Testis (tissue), 3 donors: ENCODE results near the gene PKNOX2. TPM values are rescaled to one million over a fixed set of nuclear protein-coding genes. Genes with fewer than 3 reads are reported as not detected.

Experiments
- DNase-seq: peaks from one replicate; pipeline ENCODE4 v3.0.0-alpha.2; 2019
- H3K27ac ChIP-seq, 2 donors: fragments of 200-600 bp; sonication (generic); one replicate each; pipeline ENCODE4 v1.5.1; 2019
- H3K27me3 ChIP-seq: fragments of 200-600 bp; sonication (generic); one replicate; pipeline ENCODE4 v1.5.1; 2019
- H3K36me3 ChIP-seq: fragments of 200-600 bp; sonication (generic); one replicate; pipeline ENCODE4 v1.5.1; 2017; ENCODE audit warnings: low read depth; ENCODE audit errors: missing control alignments
- H3K4me1 ChIP-seq: fragments of 200-600 bp; sonication (generic); one replicate; pipeline ENCODE4 v1.5.1; 2019
- H3K4me3 ChIP-seq, 2 donors: fragments of 200-600 bp; sonication (generic); one replicate each; pipeline ENCODE4 v1.5.1; 2017 to 2019
- H3K9me3 ChIP-seq: fragments of 200-600 bp; sonication (generic); one replicate; pipeline ENCODE4 v1.5.1; 2017
- CTCF ChIP-seq, 3 experiments: fragments of 450-650 bp in 2 of 3; fragments of 200-600 bp in 1 of 3; sonication (generic) in 1 of 3; IDR thresholded peaks; one replicate each; pipeline ENCODE4 v1.5.1; 2016 to 2019; ENCODE audit warnings: antibody characterized with exemption in 3 of 3, mild to moderate bottlenecking in 2 of 3, moderate library complexity in 1 of 3
- POLR2A ChIP-seq: fragments of 450-650 bp; IDR thresholded peaks from one replicate; pipeline ENCODE4 v1.6.1; 2017; ENCODE audit warnings: antibody characterized with exemption, mild to moderate bottlenecking, moderate library complexity
- whole genome bisulfite sequencing, 2 donors: methylation state at CpG; one replicate each; pipeline ENCODE4 v1.1.5; 2018; 5-methylcytosine and 5-hydroxymethylcytosine counted together
- intact Hi-C: fragments of 100-400 bp; cut with DNase I; formaldehyde crosslinking; loops from one replicate; pipeline ENCODE4 v1.15.1; 2023; ENCODE audit warnings: low total_unique reads
- polyA plus RNA-seq: library from polyadenylated mRNA; stranded (reverse); fragments of 350-450 nt; fragmentation: Illumina TruSeq; extraction: RNeasy Lipid Tissue Mini Kit (QIAGEN cat#74804); gene quantifications from one replicate; pipeline ENCODE4 v1.2.3, GENCODE V29; 2014; ENCODE audit warnings: low read depth, low replicate concordance; ENCODE audit not compliant: insufficient read depth
- total RNA-seq, 2 donors: library from RNA; depleted of rRNA; stranded (reverse); fragments of >200 nt; gene quantifications; one replicate each; pipeline ENCODE4 v1.2.3, GENCODE V29; 2016

PKNOX2 gene
- total and polyA plus RNA-seq, 3 donors from 2014 or later: 5.5 to 10.4 (median 7.3) TPM

GRCh38 chr11:125141686-125142535 lies 22.6 kb upstream of the PKNOX2 start:
- Histone ChIP-seq H3K4me3 (no peak overlapping the region), H3K27me3 (no peaks in the 10 kb centered on the region), H3K36me3 (no peaks in the 10 kb centered on the region), H3K4me1 (peaks cover 4% of the 10 kb centered on the region), H3K9me3 (no peaks in the 10 kb centered on the region), H3K27ac (no peak overlapping the region)
- DNase-seq: peak; percentile 74
- intact Hi-C loops: no loop called here
- 25 to 35% methylated on average over 13 to 18 of the region's 18 CpGs for WGBS, 2 donors
- TF ChIP-seq POLR2A: no peak
- peak; percentile 79 to 93 (median 84) for TF ChIP-seq CTCF (IDR thresholded peaks at IDR 0.05)

- H3K27ac ChIP-seq: no peak overlapping the region
- DNase-seq: no peak
- intact Hi-C loops: no loop called here
- no peaks in the 10 kb centered on the region for H3K9me3 ChIP-seq
- no peaks in the 10 kb centered on the region for H3K27me3 ChIP-seq
- H3K36me3 ChIP-seq: no peaks in the 10 kb centered on the region
- H3K4me3 ChIP-seq: no peak overlapping the region
- WGBS, 2 donors: 85 to 90% methylated on average over 1 of the region's 1 CpG
- H3K4me1 ChIP-seq: peaks cover 4% of the 10 kb centered on the region
- no peak for TF ChIP-seq POLR2A
- no peak for TF ChIP-seq CTCF (IDR thresholded peaks at IDR 0.05)
These were observed 18.3 kb upstream of the PKNOX2 start for GRCh38 chr11:125146232-125146631.

- Histone ChIP-seq H3K9me3 (no peaks in the 10 kb centered on the region), H3K27me3 (no peaks in the 10 kb centered on the region), H3K4me1 (no peaks in the 10 kb centered on the region), H3K36me3 (no peaks in the 10 kb centered on the region), H3K4me3 (no peak overlapping the region), H3K27ac (no peak overlapping the region)
- intact Hi-C loops: no loop called here
- no peak for TF ChIP-seq CTCF (IDR thresholded peaks at IDR 0.05)
- TF ChIP-seq POLR2A: no peak
- WGBS, 2 donors: 93 to 95% methylated on average over 6 of the region's 6 CpGs
- DNase-seq: no peak
These were observed 17.3 kb upstream of the PKNOX2 start for GRCh38 chr11:125147280-125147679.

- TF ChIP-seq POLR2A: no peak
- no peaks in the 10 kb centered on the region for H3K36me3 ChIP-seq
- DNase-seq: no peak
- no peak overlapping the region for H3K27ac ChIP-seq
- no peaks in the 10 kb centered on the region for H3K9me3 ChIP-seq
- no peak overlapping the region for H3K4me3 ChIP-seq
- intact Hi-C loops: no loop called here
- no peaks in the 10 kb centered on the region for H3K4me1 ChIP-seq
- no peaks in the 10 kb centered on the region for H3K27me3 ChIP-seq
These were observed 16.5 kb upstream of the PKNOX2 start for GRCh38 chr11:125148011-125148410.

GRCh38 chr11:125148743-125149142 lies 15.8 kb upstream of the PKNOX2 start:
- intact Hi-C loops: no loop called here

More at GRCh38 chr11:125148743-125149142, 15.8 kb upstream of the PKNOX2 start:
- TF ChIP-seq POLR2A (no peak), CTCF (IDR thresholded peaks at IDR 0.05) (no peak)
- no peak for DNase-seq
- WGBS, 2 donors: 81 to 93% methylated on average over 5 of the region's 5 CpGs
- H3K9me3 ChIP-seq: no peaks in the 10 kb centered on the region
- no peak overlapping the region for H3K4me3 ChIP-seq
- H3K4me1 ChIP-seq: no peaks in the 10 kb centered on the region
- no peak overlapping the region for H3K27ac ChIP-seq
- no peaks in the 10 kb centered on the region for H3K27me3 ChIP-seq
- H3K36me3 ChIP-seq: no peaks in the 10 kb centered on the region
